Cardiac septum (tissue), 1 donor: ENCODE data around the gene SORBS1. TPM values are rescaled to one million over a fixed set of nuclear protein-coding genes. Genes with fewer than 3 reads are reported as not detected.

Experiments
- DNase-seq: peaks from one replicate; pipeline ENCODE4 v3.0.0-alpha.2; 2020; ENCODE audit warnings: low spot score
- intact Hi-C: fragments of 100-400 bp; cut with DNase I; formaldehyde crosslinking; loops from one replicate; pipeline ENCODE4 v1.14.0; 2022
- total RNA-seq: library from RNA; stranded (reverse); fragmentation: NEBNext Ultra II Directional; extraction: Animal tissue kit (Norgen Biotek cat#: 25700); gene quantifications from one replicate; pipeline ENCODE4 v1.2.1, GENCODE V29; 2021
- donor health status: DM: no; HTN: no; CAD: no.

The SORBS1 gene
- total RNA-seq, 1 donor from 2014 or later: 1,045 TPM

GRCh38 chr10:95279042-95279820 is 281.9 kb downstream of the SORBS1 start:
- DNase-seq: no peak
- intact Hi-C loops: loop anchor here (5.0 kb wide), 1 partner anchor 53 kb away; no protein-coding TSS in a partner anchor

GRCh38 chr10:95278061-95278988 is 282.8 kb downstream of the SORBS1 start:
- intact Hi-C loops: loop anchor here (5.0 kb wide), 1 partner anchor 54 kb away; no protein-coding TSS in a partner anchor
- no peak for DNase-seq

GRCh38 chr10:95277614-95278013 is 283.6 kb downstream of the SORBS1 start:
- no peak for DNase-seq
- intact Hi-C loops: loop anchor here (5.0 kb wide), 1 partner anchor 55 kb away; no protein-coding TSS in a partner anchor

GRCh38 chr10:95277201-95277570 is 284.0 kb downstream of the SORBS1 start:
- intact Hi-C loops: loop anchor here (5.0 kb wide), 1 partner anchor 55 kb away; no protein-coding TSS in a partner anchor
- DNase-seq: no peak

- no peak for DNase-seq
- intact Hi-C loops: loop anchor here (5.0 kb wide), 1 partner anchor 56 kb away; no protein-coding TSS in a partner anchor
These were observed 284.6 kb downstream of the SORBS1 start for GRCh38 chr10:95276367-95277200.

- intact Hi-C loops: loop anchor here (5.0 kb wide), 1 partner anchor 56 kb away; no protein-coding TSS in a partner anchor
- no peak for DNase-seq
These were observed 285.3 kb downstream of the SORBS1 start for GRCh38 chr10:95275726-95276366.

GRCh38 chr10:95273393-95274312 is 287.5 kb downstream of the SORBS1 start:
- no peak for DNase-seq
- intact Hi-C loops: no loop called here

- DNase-seq: no peak
These were observed 292.7 kb downstream of the SORBS1 start for GRCh38 chr10:95268438-95268837.

GRCh38 chr10:95267251-95267650 is 293.9 kb downstream of the SORBS1 start:
- intact Hi-C loops: no loop called here

More at GRCh38 chr10:95268438-95268837, 292.7 kb downstream of the SORBS1 start:
- intact Hi-C loops: no loop called here

GRCh38 chr10:95266674-95267095 is 294.5 kb downstream of the SORBS1 start:
- intact Hi-C loops: no loop called here
- no peak for DNase-seq

More at GRCh38 chr10:95267251-95267650, 293.9 kb downstream of the SORBS1 start:
- no peak for DNase-seq

- intact Hi-C loops: no loop called here
These were observed 295.6 kb downstream of the SORBS1 start for GRCh38 chr10:95265572-95265971.

GRCh38 chr10:95264227-95265051 is 296.7 kb downstream of the SORBS1 start:
- intact Hi-C loops: no loop called here
- no peak for DNase-seq

More at GRCh38 chr10:95265572-95265971, 295.6 kb downstream of the SORBS1 start:
- no peak for DNase-seq

GRCh38 chr10:95263864-95264226 is 297.3 kb downstream of the SORBS1 start:
- intact Hi-C loops: no loop called here
- DNase-seq: no peak

- intact Hi-C loops: no loop called here
- DNase-seq: no peak
These were observed 298.2 kb downstream of the SORBS1 start for GRCh38 chr10:95262763-95263518.

GRCh38 chr10:95261926-95262325 is 299.2 kb downstream of the SORBS1 start:
- DNase-seq: no peak
- intact Hi-C loops: no loop called here
